ENCODE measurements around the gene MEF2C. TPM values are rescaled to one million over a fixed set of nuclear protein-coding genes. Genes with fewer than 3 reads are reported as not detected.

Gene MEF2C
- total RNA-seq, result 10.4 and 14.1 TPM in 2 replicates

GRCh38 chr5:88883059-88883835 is at the start of gene MEF2C:
TSS of gene MEF2C (minus strand) at chr5:88883184. CDS start at chr5:88823788, 59,396 bp downstream.

